K562 (cell line): Measurements from ENCODE around the gene MORC1. TPM values are rescaled to one million over a fixed set of nuclear protein-coding genes. Genes with fewer than 3 reads are reported as not detected.

Experiments
- ATAC-seq: fragments of 200-7000 bp; cut with Tn5 transposase; 3 replicates; pipeline ENCODE4 v1.9.1; 2020; ENCODE audit warnings: moderate library complexity
- BruUV-seq: library from RNA; stranded (reverse); fragments of 400-500 nt; replicated peaks from 2 replicates; lab custom pipeline; 2021; lab: Mats Ljungman, UMichigan
- CTCF ChIA-PET: fragments of 300-600 bp; formaldehyde crosslinking; extraction: SDS; loops from one replicate; lab custom pipeline; 2021; ENCODE audit warnings: low intra/inter-chr PET ratio; lab: Yijun Ruan, JAX
- POLR2A ChIA-PET: fragments of 300-600, 350-650 bp; sonication (Branson Sonifier 250); formaldehyde crosslinking; extraction: SDS; loops from one replicate; lab custom pipeline; 2021; ENCODE audit warnings: antibody characterized with exemption, inconsistent platforms; lab: Yijun Ruan, JAX
- DNase-seq, 4 experiments: peaks; one replicate each; pipeline versions ENCODE4 v3.0.0 to v3.0.0-alpha.2; 2011 to 2018; ENCODE audit warnings: low spot score in 3 of 4, mixed read lengths in 3 of 4; ENCODE audit errors: extremely low read depth in 1 of 4
- FAIRE-seq: peaks from 2 replicates; lab custom pipeline; 2011; peaks lifted over from hg19 to GRCh38; lab: Jason Lieb, UNC
- H2AFZ ChIP-seq: 2 replicates; pipeline ENCODE4 v1.6.0; 2011; ENCODE audit warnings: low read depth, low read length, control low read depth, inconsistent platforms
- H3K27ac ChIP-seq: fragments of 200-600 bp; 3 replicates; pipeline ENCODE4 v1.8.0; 2011; ENCODE audit warnings: low read depth, mild to moderate bottlenecking, control low read depth, inconsistent platforms, low read length, moderate library complexity, mixed read lengths; ENCODE audit errors: extremely low read depth
- H3K27me3 ChIP-seq, 2 experiments: fragments of 300-600 bp in 1 of 2; 2 replicates in 1 of 2; 3 replicates in 1 of 2; pipeline versions ENCODE4 v1.6.0 to v1.8.0; 2011; ENCODE audit warnings: inconsistent platforms in 2 of 2, low read length in 2 of 2, mild to moderate bottlenecking in 1 of 2, mixed read lengths in 1 of 2, moderate library complexity in 1 of 2; ENCODE audit not compliant: control insufficient read depth in 2 of 2, insufficient read depth in 2 of 2
- H3K36me3 ChIP-seq: fragments of 300-600 bp; 3 replicates; pipeline ENCODE4 v1.8.0; 2011; ENCODE audit warnings: mild to moderate bottlenecking, low read length, inconsistent platforms; ENCODE audit not compliant: control insufficient read depth, insufficient read depth
- H3K4me1 ChIP-seq, 2 experiments: fragments of 200-600 bp in 1 of 2; replicated peaks in 1 of 2; 2 replicates in 1 of 2; 3 replicates in 1 of 2; pipeline versions ENCODE4 v1.5.1 to v1.8.0; 2011; ENCODE audit warnings: inconsistent platforms in 2 of 2, low read length in 2 of 2, mild to moderate bottlenecking in 1 of 2, mixed read lengths in 1 of 2, moderate library complexity in 1 of 2; ENCODE audit not compliant: control insufficient read depth in 2 of 2, insufficient read depth in 2 of 2
- H3K4me2 ChIP-seq: 2 replicates; pipeline ENCODE4 v1.6.1; 2011; ENCODE audit warnings: low read length, control low read depth, inconsistent platforms, mixed read lengths; ENCODE audit not compliant: insufficient read depth
- H3K4me3 ChIP-seq: fragments of 200-600 bp; sonication (generic), shearing (Covaris generic); 2 replicates; pipeline ENCODE4 v1.5.1; 2016; ENCODE audit warnings: control low read depth, inconsistent platforms
- H3K79me2 ChIP-seq: fragments of 200-600 bp; 3 replicates; pipeline ENCODE4 v1.8.0; 2011; ENCODE audit warnings: low read length, inconsistent platforms; ENCODE audit not compliant: control insufficient read depth, insufficient read depth
- H3K9ac ChIP-seq, 2 experiments: 2 replicates each; pipeline versions ENCODE4 v1.6.0 to v1.6.1; 2011; ENCODE audit warnings: low read depth in 2 of 2, low read length in 2 of 2, control low read depth in 1 of 2, inconsistent platforms in 1 of 2, mild to moderate bottlenecking in 1 of 2, mixed read lengths in 1 of 2; ENCODE audit not compliant: insufficient read depth in 1 of 2
- H3K9me1 ChIP-seq: one replicate; pipeline ENCODE4 v1.6.0; 2011; ENCODE audit warnings: inconsistent platforms, mild to moderate bottlenecking, low read length, moderate library complexity; ENCODE audit not compliant: control insufficient read depth, insufficient read depth
- H3K9me3 ChIP-seq: replicated peaks from 2 replicates; pipeline ENCODE4 v1.5.1; 2011; ENCODE audit warnings: low read depth, low read length, inconsistent platforms; ENCODE audit not compliant: control insufficient read depth, insufficient read depth
- H4K20me1 ChIP-seq: replicated peaks from 2 replicates; pipeline ENCODE4 v1.6.1; 2011; ENCODE audit warnings: low read length, inconsistent platforms, mixed read lengths; ENCODE audit not compliant: control insufficient read depth, insufficient read depth
- ARID2 ChIP-seq: fragments of 450-650 bp; IDR thresholded peaks from 2 replicates; pipeline ENCODE4 v1.6.1; 2017; ENCODE audit warnings: antibody characterized with exemption, mild to moderate bottlenecking
- BRCA1 ChIP-seq, 2 experiments: fragments of 450-650 bp in 1 of 2; sonication (generic) in 1 of 2; formaldehyde crosslinking in 1 of 2; IDR thresholded peaks; 2 replicates each; pipeline versions ENCODE4 v1.5.0 to v1.6.1; 2017 to 2020; ENCODE audit warnings: mild to moderate bottlenecking in 1 of 2, missing genetic modification reagents in 1 of 2
- CTCF ChIP-seq, 3 experiments: IDR thresholded peaks in 2 of 3; conservative IDR thresholded peaks in 1 of 3; 2 replicates each; pipeline ENCODE4 v1.5.1; 2011 to 2012; ENCODE audit warnings: low read length in 3 of 3, mild to moderate bottlenecking in 3 of 3, control low read depth in 2 of 3, improper control_type of control experiment in 1 of 3, inconsistent platforms in 1 of 3, low read depth in 1 of 3, mixed read lengths in 1 of 3, moderate library complexity in 1 of 3; ENCODE audit not compliant: insufficient read depth in 2 of 3
- E2F5 ChIP-seq: sonication (generic); formaldehyde crosslinking; IDR thresholded peaks from 2 replicates; pipeline ENCODE4 v1.8.0; 2022; ENCODE audit warnings: mild to moderate bottlenecking, missing genetic modification reagents
- KAT8 ChIP-seq: fragments of 450-650 bp; IDR thresholded peaks from 2 replicates; pipeline ENCODE4 v1.6.1; 2016; ENCODE audit warnings: low read depth, mild to moderate bottlenecking
- MYNN ChIP-seq, 2 experiments: sonication (generic); formaldehyde crosslinking in 1 of 2; IDR thresholded peaks; 2 replicates each; pipeline versions ENCODE4 v1.5.0 to v1.6.1; 2016 to 2020; ENCODE audit warnings: antibody characterized with exemption in 1 of 2, missing genetic modification reagents in 1 of 2
- NFE2L1 ChIP-seq: fragments of 450-650 bp; IDR thresholded peaks from 2 replicates; pipeline ENCODE4 v1.6.1; 2016; ENCODE audit warnings: missing genetic modification characterization, low read depth, mild to moderate bottlenecking, missing compliant biosample characterization, moderate library complexity, borderline replicate concordance
- PATZ1 ChIP-seq: fragments of 250-450 bp; sonication (Bioruptor Pico); IDR thresholded peaks from 2 replicates; pipeline ENCODE4 v1.5.0; 2020; ENCODE audit warnings: mild to moderate bottlenecking, borderline replicate concordance
- SMARCA4 ChIP-seq: fragments of 450-650 bp; IDR thresholded peaks from 2 replicates; pipeline ENCODE4 v1.6.1; 2016
- TGIF2 ChIP-seq: sonication (generic); formaldehyde crosslinking; IDR thresholded peaks from 2 replicates; pipeline ENCODE4 v1.8.1; 2022; ENCODE audit warnings: mild to moderate bottlenecking, missing genetic modification reagents, moderate library complexity
- ZBTB12 ChIP-seq: fragments of 250-450 bp; sonication (Bioruptor Pico); IDR thresholded peaks from 2 replicates; pipeline ENCODE4 v1.4.0; 2020
- ZBTB7A ChIP-seq: IDR thresholded peaks from 2 replicates; pipeline ENCODE4 v1.6.1; 2011; ENCODE audit warnings: low read depth, mild to moderate bottlenecking, low read length, moderate library complexity, borderline replicate concordance; ENCODE audit not compliant: control insufficient read depth
- ZNF133 ChIP-seq: fragments of 250-450 bp; sonication (Bioruptor Pico); IDR thresholded peaks from 2 replicates; pipeline ENCODE4 v1.4.0; 2020; ENCODE audit warnings: mild to moderate bottlenecking
- ZNF184 ChIP-seq: sonication (generic); formaldehyde crosslinking; IDR thresholded peaks from 2 replicates; pipeline ENCODE4 v1.5.0; 2020; ENCODE audit warnings: missing genetic modification reagents
- ZNF778 ChIP-seq: fragments of 450-650 bp; formaldehyde crosslinking; IDR thresholded peaks from 2 replicates; pipeline ENCODE4 v1.4.0; 2020; ENCODE audit warnings: mild to moderate bottlenecking, moderate library complexity
- WGBS: fragments of 100-300 bp; shearing (Covaris generic); methylation state at CpG from one replicate; pipeline ENCODE4 v1.1.6; 2016; ENCODE audit warnings: low coverage, mixed read lengths; ENCODE audit not compliant: insufficient coverage; ENCODE audit errors: missing lambda C conversion rate; 5-methylcytosine and 5-hydroxymethylcytosine counted together
- in situ Hi-C: fragments of 300-500 bp; cut with MboI; formaldehyde crosslinking; loops from 4 replicates; pipeline ENCODE4 v1.15.0; 2018; ENCODE audit warnings: inconsistent platforms, mixed read lengths
- intact Hi-C: fragments of 100-400 bp; cut with micrococcal nuclease; formaldehyde crosslinking; loops from 2 replicates; pipeline ENCODE4 v1.14.2; 2022
- polyA plus RNA-seq, 8 experiments: library from polyadenylated mRNA; depleted of rRNA in 4 of 8; stranded (reverse) in 5 of 8; unstranded in 3 of 8; fragments of >200 nt; fragmentation: Nextera tagmentation in 2 of 8; fragmentation: Illumina TruSeq in 1 of 8; extraction: Ambion mirVana in 2 of 8; extraction: Trizol in 1 of 8; gene quantifications; 2 replicates each; pipeline versions ENCODE4 v1.2.1 to v1.2.3, GENCODE V29; 2011 to 2014; ENCODE audit warnings: inconsistent platforms in 1 of 8, missing spikeins in 1 of 8
- total RNA-seq, 7 experiments: library from RNA; depleted of rRNA in 6 of 7; stranded (reverse); fragments of >200 nt in 6 of 7; fragmentation: Illumina TruSeq in 2 of 7; extraction: Trizol in 2 of 7; gene quantifications; 2 replicates each; pipeline versions ENCODE4 v1.2.1 to v1.2.3, GENCODE V29; 2011 to 2021; ENCODE audit warnings: low replicate concordance in 1 of 7
- TF ChIP-seq, protein P1 (sequence below): IDR thresholded peaks from 2 replicates; pipeline ENCODE4 v1.6.1; 2014; ENCODE audit warnings: antibody characterized with exemption

MORC1 gene
- total and polyA plus RNA-seq, 9 of the 15 experiments (the other 6 are each of a cell fraction or from before 2014, with no cell fraction given), result 0.08 to 0.41 (median 0.30) TPM; not detected in 1

GRCh38 chr3:109095166-109095565 lies 22.8 kb downstream of the MORC1 start:
- Histone ChIP-seq H3K4me3 (no peak overlapping the region), H3K9me3 (no peaks in the 10 kb centered on the region), H3K4me1 (no peaks in the 10 kb centered on the region), H3K27me3 (no peaks in the 10 kb centered on the region), H3K27ac (no peak overlapping the region), H4K20me1 (no peaks in the 10 kb centered on the region), H3K36me3 (no peaks in the 10 kb centered on the region), H3K9me1 (no peaks in the 10 kb centered on the region), H3K79me2 (no peaks in the 10 kb centered on the region), H2AFZ (no peak overlapping the region), H3K9ac (no peak overlapping the region), H3K4me2 (no peak overlapping the region)
- POLR2A ChIA-PET, result no interaction called here
- ATAC-seq, result no peak
- in situ Hi-C loops, result no loop called here
- CTCF ChIA-PET, result no interaction called here
- BruUV-seq, result no TSS peak
- FAIRE-seq, result no peak
- DNase-seq, result no peak
- intact Hi-C loops, result no loop called here
- WGBS, result 0% methylated on average over 1 of the region's 1 CpG
- TF ChIP-seq ZBTB7A, result no peak
- no peak for TF ChIP-seq SMARCA4
- TF ChIP-seq ZNF184 (CRISPR knock-in tag), result no peak
- no peak for TF ChIP-seq ZBTB12 (CRISPR knock-in tag)
- no peak for TF ChIP-seq ARID2
- TF ChIP-seq PATZ1, result no peak
- no peak for TF ChIP-seq ZNF133 (CRISPR knock-in tag)
- TF ChIP-seq KAT8, result no peak
- TF ChIP-seq, protein P1, sequence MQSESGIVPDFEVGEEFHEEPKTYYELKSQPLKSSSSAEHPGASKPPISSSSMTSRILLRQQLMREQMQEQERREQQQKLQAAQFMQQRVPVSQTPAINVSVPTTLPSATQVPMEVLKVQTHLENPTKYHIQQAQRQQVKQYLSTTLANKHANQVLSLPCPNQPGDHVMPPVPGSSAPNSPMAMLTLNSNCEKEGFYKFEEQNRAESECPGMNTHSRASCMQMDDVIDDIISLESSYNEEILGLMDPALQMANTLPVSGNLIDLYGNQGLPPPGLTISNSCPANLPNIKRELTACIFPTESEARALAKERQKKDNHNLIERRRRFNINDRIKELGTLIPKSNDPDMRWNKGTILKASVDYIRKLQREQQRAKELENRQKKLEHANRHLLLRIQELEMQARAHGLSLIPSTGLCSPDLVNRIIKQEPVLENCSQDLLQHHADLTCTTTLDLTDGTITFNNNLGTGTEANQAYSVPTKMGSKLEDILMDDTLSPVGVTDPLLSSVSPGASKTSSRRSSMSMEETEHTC, result no peak
- TF ChIP-seq BRCA1 (IDR thresholded peaks at IDR 0.05), result no peak
- TF ChIP-seq BRCA1 (CRISPR knock-in tag; IDR thresholded peaks at IDR 0.05), result no peak
- TF ChIP-seq E2F5 (CRISPR knock-in tag), result no peak
- TF ChIP-seq MYNN (IDR thresholded peaks at IDR 0.05), result no peak
- no peak for TF ChIP-seq MYNN (CRISPR knock-in tag; IDR thresholded peaks at IDR 0.05)
- TF ChIP-seq CTCF (IDR thresholded peaks at IDR 0.05 in 2 of 3, conservative IDR thresholded peaks at IDR 0.05 in 1 of 3; ENCODE audit: insufficient read depth in 2 of 3, low read depth in 1 of 3, low read length in 3 of 3), result no peak
- no peak for TF ChIP-seq NFE2L1 (tag)
- no peak for TF ChIP-seq TGIF2
- no peak for TF ChIP-seq ZNF778 (CRISPR knock-in tag)
